ENCODE measurements around the gene RTEL1.

RTEL1 gene

DNA sequence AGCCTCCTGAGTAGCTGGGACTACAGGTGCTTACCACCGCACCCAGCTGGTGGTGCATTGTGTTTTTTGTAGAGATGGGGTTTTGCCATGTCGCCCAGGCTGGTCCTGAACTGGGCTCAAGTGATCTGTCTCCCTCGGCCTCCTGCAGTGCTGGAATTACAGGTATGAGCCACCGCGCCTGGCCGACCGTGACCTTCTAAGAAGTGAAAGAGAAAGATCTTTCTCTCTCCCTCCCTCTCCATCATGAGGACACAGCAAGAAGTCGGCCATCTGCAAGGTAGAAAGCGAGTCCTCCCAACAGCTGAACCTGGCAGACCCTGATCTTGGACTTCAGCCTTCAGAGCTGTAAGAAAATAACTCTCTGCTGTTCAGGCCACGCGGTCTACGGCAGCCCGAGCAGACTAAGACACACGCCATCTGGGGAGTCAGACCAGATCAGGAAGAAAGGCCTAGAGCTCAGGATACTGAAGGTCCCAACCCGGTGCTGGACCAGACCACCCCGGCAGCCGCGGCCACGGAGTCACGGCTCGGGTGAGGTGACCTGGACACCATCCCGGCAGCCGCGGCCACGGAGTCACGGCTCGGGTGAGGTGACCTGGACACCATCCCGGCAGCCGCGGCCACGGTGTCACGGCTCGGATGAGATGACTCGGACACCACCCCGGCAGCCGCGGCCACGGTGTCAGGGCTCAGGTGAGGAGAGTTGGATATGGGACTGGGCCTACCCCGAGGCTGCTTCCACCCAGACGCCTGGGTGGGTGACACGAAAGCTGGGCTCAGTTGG, 40.8 kb upstream of the RTEL1 start:
- DNase-seq (ENCODE audit: low read depth), result no peak
- TF ChIP-seq, protein P1, sequence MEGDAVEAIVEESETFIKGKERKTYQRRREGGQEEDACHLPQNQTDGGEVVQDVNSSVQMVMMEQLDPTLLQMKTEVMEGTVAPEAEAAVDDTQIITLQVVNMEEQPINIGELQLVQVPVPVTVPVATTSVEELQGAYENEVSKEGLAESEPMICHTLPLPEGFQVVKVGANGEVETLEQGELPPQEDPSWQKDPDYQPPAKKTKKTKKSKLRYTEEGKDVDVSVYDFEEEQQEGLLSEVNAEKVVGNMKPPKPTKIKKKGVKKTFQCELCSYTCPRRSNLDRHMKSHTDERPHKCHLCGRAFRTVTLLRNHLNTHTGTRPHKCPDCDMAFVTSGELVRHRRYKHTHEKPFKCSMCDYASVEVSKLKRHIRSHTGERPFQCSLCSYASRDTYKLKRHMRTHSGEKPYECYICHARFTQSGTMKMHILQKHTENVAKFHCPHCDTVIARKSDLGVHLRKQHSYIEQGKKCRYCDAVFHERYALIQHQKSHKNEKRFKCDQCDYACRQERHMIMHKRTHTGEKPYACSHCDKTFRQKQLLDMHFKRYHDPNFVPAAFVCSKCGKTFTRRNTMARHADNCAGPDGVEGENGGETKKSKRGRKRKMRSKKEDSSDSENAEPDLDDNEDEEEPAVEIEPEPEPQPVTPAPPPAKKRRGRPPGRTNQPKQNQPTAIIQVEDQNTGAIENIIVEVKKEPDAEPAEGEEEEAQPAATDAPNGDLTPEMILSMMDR (IDR thresholded peaks at IDR 0.05; ENCODE audit: low read depth, low read length, missing control alignments), result no peak
- in situ Hi-C loops (cut with HindIII; ENCODE audit: low sequenced_read_pairs), result no loop called here
- no peak overlapping the region for H3K4me3 ChIP-seq (ENCODE audit: low read depth, low read length)

DNA sequence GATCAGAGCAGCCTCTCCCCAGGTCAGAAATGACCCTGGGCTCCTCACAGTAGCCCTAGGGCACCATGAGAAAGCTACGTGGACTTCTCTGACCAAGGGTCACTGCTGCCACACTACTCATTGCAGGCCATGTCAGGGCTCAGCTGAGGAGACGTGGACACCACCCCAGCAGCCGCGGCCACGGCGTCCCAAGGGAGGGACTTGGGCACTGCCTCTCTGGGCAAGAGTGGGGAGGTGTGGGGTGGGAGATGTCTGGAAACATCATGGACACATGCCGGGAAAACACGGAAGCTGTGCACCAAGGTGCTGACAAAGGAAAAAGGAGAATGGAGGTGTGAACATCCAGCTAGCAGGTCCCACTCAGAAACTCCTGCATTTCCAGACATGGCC, 40.2 kb upstream of the RTEL1 start:
- DNase-seq (ENCODE audit: low read depth), result no peak
- in situ Hi-C loops (cut with HindIII; ENCODE audit: low sequenced_read_pairs), result no loop called here
- TF ChIP-seq, protein P1 (IDR thresholded peaks at IDR 0.05; ENCODE audit: low read depth, low read length, missing control alignments), result no peak
- H3K4me3 ChIP-seq (ENCODE audit: low read depth, low read length), result no peak overlapping the region

DNA sequence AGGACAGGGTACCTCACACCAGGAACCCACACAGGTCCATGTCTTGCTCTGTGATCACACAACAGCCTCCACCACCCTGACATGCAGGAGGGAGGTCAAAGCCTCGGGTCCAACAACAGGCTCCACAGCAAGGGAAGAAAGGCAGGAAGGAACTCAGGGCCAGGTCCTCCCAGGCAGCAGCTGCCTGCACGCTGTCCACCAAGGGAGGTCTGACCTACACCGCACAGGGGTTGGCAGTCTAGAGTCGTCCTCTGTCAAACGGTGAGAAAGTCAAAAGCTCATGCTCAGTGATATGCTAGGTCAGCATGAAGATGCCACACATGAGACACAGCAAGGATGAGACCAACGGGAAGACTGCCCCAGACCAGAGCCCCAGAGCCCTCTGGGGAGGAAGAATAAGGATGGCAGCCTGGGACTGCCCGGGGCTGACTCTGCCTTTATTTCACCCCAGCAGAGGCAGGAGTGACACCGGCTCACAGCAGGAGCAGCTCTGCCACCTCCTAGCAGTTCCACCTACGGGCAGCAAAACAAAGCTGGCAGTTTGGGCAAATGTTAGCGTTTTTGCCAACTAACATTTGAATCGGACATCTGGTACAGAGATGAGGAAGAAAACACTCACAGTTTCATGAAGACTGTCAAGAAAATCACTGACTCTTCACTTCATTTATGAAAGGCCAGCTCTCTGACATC, 39.7 kb upstream of the RTEL1 start:
- in situ Hi-C loops (cut with HindIII; ENCODE audit: low sequenced_read_pairs), result no loop called here
- H3K4me3 ChIP-seq (ENCODE audit: low read depth, low read length), result no peak overlapping the region
- no peak for DNase-seq (ENCODE audit: low read depth)
- TF ChIP-seq, protein P1 (IDR thresholded peaks at IDR 0.05; ENCODE audit: low read depth, low read length, missing control alignments), result no peak

DNA sequence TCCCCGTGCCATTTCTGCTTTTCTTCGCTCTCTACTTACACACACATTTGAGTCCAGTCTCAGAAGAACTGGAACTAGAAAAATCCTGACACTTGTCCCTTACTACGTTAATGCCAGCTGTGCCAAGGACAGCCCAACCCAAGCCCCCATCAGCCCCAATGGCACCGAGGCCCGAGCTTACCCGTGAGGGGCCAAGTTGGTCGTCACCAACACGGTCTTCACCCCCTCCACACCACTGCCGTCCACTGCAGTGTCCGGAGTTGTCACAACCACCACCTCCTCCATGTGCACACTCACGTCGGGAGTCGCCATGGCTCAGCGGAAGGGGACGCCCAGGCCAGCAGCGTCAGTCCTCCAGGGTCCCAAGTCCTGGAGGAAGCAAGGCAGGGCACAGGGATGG, 39.0 kb upstream of the RTEL1 start:
- TF ChIP-seq, protein P1 (IDR thresholded peaks at IDR 0.05; ENCODE audit: low read depth, low read length, missing control alignments), result no peak
- in situ Hi-C loops (cut with HindIII; ENCODE audit: low sequenced_read_pairs), result no loop called here

DNA sequence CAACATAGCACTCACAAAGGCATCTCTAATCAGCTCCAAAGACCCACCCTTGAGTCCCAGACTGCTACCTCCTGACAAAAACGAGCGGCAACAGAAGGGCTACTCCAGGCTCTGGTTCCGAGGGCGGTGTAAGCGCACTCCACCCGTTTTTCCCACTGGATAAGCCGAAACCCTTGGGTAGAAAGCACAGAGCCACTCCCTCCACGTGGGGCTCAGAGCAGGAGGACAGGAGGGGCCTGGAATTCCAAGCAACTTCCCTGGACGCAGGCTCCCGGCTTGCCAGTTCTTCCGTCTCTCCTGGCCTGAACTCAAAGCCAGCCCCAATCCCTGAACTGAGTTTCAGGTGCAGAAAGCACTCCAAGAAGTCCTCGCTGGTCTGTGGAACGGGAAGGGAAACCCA, 38.6 kb upstream of the RTEL1 start:
- in situ Hi-C loops (cut with HindIII; ENCODE audit: low sequenced_read_pairs), result no loop called here
- TF ChIP-seq, protein P1 (IDR thresholded peaks at IDR 0.05; ENCODE audit: low read depth, low read length, missing control alignments), result no peak
- DNase-seq (ENCODE audit: low read depth), result no peak
- no peak overlapping the region for H3K4me3 ChIP-seq (ENCODE audit: low read depth, low read length)

More for the DNA sequence above, 39.0 kb upstream of the RTEL1 start:
- no peak overlapping the region for H3K4me3 ChIP-seq (ENCODE audit: low read depth, low read length)
- no peak for DNase-seq (ENCODE audit: low read depth)

DNA sequence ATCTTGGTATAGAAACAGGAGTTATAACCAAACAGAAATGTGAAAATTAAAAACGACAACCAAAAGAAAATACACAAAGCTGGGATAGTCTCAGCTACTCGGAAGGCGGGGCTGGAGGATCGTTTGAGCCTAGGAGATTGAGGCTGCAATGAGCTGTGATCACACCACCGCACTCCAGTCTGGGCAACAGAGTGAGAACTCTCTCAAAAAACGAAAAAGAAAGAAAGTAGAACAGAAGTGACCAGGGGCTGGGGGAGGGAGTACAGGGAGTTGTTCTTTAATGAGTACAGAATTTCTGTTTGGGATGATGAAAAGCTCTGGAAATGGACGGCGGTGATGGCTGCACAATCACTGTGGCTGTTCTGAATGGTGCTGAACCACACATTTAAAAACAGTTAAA, 37.1 kb upstream of the RTEL1 start:
- no peak overlapping the region for H3K4me3 ChIP-seq (ENCODE audit: low read depth, low read length)
- no peak for DNase-seq (ENCODE audit: low read depth)
- in situ Hi-C loops (cut with HindIII; ENCODE audit: low sequenced_read_pairs), result no loop called here
- TF ChIP-seq, protein P1 (IDR thresholded peaks at IDR 0.05; ENCODE audit: low read depth, low read length, missing control alignments), result no peak

Measured in astrocyte of the cerebellum (primary cell).